ENCODE data around the gene PTPRT. TPM values are rescaled to one million over a fixed set of nuclear protein-coding genes. Genes with fewer than 3 reads are reported as not detected.

Gene PTPRT
- total and polyA plus RNA-seq, 10 of the 15 experiments (the other 5 are each of a cell fraction or from before 2014, with no cell fraction given): not detected

GRCh38 chr20:42532831-42533230, 656.9 kb downstream of the PTPRT start:
- intact Hi-C loops (cut with micrococcal nuclease; ENCODE audit: unreplicated experiment): loop anchor here (10.0 kb wide), 1 partner anchor 798 kb away; no protein-coding TSS in a partner anchor
- DNase-seq (ENCODE audit: low read depth, low spot score) (no peak), ATAC-seq (no peak), FAIRE-seq (no peak)
- in situ Hi-C loops (cut with MboI): loop anchor here (25.0 kb wide), 1 partner anchor 796 kb away; no protein-coding TSS in a partner anchor
- H4K20me1 ChIP-seq (ENCODE audit: control insufficient read depth, insufficient read depth): no peaks in the 10 kb centered on the region
- SMC1A ChIA-PET (ENCODE audit: uncharacterized antibody, unreplicated experiment): no interaction called here
- WGBS (ENCODE audit: insufficient coverage, insufficient replicate concordance, low lambda C conversion rate, missing lambda C conversion rate): 25% methylated on average over 9 of the region's 9 CpGs
- RAD21 ChIA-PET (ENCODE audit: unreplicated experiment): no interaction called here
- no peaks in the 10 kb centered on the region for H3K36me3 ChIP-seq (ENCODE audit: control insufficient read depth in 2 of 2, insufficient read depth in 2 of 2, low read length in 1 of 2)
- H3K4me2 ChIP-seq (ENCODE audit: control insufficient read depth, insufficient read depth): no peak overlapping the region
- H3K27ac ChIP-seq (ENCODE audit: control insufficient read depth, insufficient read depth): no peak overlapping the region
- no peaks in the 10 kb centered on the region for H3K9me3 ChIP-seq (replicated peaks; ENCODE audit: control insufficient read depth, insufficient read depth, low read length)
- H3K79me2 ChIP-seq (ENCODE audit: control insufficient read depth, insufficient read depth, low read length): no peaks in the 10 kb centered on the region
- H3K27me3 ChIP-seq (replicated peaks in 1 of 2; ENCODE audit: control insufficient read depth in 2 of 2, insufficient read depth in 2 of 2, low read length in 1 of 2): no peaks in the 10 kb centered on the region; a peak in 1 of 4 replicates
- H3K4me1 ChIP-seq (ENCODE audit: control insufficient read depth, insufficient read depth, low read length): no peaks in the 10 kb centered on the region
- CTCF ChIA-PET: interaction anchor here (1.0 kb wide), 1 partner anchor 335 kb away, joined by 3 read pairs; no protein-coding TSS in a partner anchor
- BruUV-seq (replicated peaks): no TSS peak
- H3K9ac ChIP-seq (ENCODE audit: control insufficient read depth, insufficient read depth, low read length): no peak overlapping the region
- no peak overlapping the region for H2AFZ ChIP-seq (ENCODE audit: control insufficient read depth, low read depth, low read length)
- POLR2A ChIA-PET: no interaction called here
- H3K4me3 ChIP-seq: no peak overlapping the region
- TF ChIP-seq SP1 (IDR thresholded peaks at IDR 0.05; ENCODE audit: low read depth, low read length): no peak
- no peak for TF ChIP-seq RB1 (IDR thresholded peaks at IDR 0.05; ENCODE audit: borderline replicate concordance)
- TF ChIP-seq IKZF1 (conservative IDR thresholded peaks at IDR 0.05): no peak
- TF ChIP-seq, protein P1, sequence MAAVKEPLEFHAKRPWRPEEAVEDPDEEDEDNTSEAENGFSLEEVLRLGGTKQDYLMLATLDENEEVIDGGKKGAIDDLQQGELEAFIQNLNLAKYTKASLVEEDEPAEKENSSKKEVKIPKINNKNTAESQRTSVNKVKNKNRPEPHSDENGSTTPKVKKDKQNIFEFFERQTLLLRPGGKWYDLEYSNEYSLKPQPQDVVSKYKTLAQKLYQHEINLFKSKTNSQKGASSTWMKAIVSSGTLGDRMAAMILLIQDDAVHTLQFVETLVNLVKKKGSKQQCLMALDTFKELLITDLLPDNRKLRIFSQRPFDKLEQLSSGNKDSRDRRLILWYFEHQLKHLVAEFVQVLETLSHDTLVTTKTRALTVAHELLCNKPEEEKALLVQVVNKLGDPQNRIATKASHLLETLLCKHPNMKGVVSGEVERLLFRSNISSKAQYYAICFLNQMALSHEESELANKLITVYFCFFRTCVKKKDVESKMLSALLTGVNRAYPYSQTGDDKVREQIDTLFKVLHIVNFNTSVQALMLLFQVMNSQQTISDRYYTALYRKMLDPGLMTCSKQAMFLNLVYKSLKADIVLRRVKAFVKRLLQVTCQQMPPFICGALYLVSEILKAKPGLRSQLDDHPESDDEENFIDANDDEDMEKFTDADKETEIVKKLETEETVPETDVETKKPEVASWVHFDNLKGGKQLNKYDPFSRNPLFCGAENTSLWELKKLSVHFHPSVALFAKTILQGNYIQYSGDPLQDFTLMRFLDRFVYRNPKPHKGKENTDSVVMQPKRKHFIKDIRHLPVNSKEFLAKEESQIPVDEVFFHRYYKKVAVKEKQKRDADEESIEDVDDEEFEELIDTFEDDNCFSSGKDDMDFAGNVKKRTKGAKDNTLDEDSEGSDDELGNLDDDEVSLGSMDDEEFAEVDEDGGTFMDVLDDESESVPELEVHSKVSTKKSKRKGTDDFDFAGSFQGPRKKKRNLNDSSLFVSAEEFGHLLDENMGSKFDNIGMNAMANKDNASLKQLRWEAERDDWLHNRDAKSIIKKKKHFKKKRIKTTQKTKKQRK (IDR thresholded peaks at IDR 0.05; ENCODE audit: low read depth, low read length): no peak
- TF ChIP-seq TBL1XR1 (IDR thresholded peaks at IDR 0.05; ENCODE audit: low read depth, low read length): no peak
- no peak for TF ChIP-seq JUNB (IDR thresholded peaks at IDR 0.05)
- TF ChIP-seq ASH2L (IDR thresholded peaks at IDR 0.05; ENCODE audit: borderline replicate concordance, low read depth): no peak
- TF ChIP-seq, protein P2, sequence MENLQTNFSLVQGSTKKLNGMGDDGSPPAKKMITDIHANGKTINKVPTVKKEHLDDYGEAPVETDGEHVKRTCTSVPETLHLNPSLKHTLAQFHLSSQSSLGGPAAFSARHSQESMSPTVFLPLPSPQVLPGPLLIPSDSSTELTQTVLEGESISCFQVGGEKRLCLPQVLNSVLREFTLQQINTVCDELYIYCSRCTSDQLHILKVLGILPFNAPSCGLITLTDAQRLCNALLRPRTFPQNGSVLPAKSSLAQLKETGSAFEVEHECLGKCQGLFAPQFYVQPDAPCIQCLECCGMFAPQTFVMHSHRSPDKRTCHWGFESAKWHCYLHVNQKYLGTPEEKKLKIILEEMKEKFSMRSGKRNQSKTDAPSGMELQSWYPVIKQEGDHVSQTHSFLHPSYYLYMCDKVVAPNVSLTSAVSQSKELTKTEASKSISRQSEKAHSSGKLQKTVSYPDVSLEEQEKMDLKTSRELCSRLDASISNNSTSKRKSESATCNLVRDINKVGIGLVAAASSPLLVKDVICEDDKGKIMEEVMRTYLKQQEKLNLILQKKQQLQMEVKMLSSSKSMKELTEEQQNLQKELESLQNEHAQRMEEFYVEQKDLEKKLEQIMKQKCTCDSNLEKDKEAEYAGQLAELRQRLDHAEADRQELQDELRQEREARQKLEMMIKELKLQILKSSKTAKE (IDR thresholded peaks at IDR 0.05; ENCODE audit: low read depth, poor library complexity, severe bottlenecking): no peak
- TF ChIP-seq WRNIP1 (IDR thresholded peaks at IDR 0.05; ENCODE audit: borderline replicate concordance, low read depth, low read length): no peak
- TF ChIP-seq, protein P3, sequence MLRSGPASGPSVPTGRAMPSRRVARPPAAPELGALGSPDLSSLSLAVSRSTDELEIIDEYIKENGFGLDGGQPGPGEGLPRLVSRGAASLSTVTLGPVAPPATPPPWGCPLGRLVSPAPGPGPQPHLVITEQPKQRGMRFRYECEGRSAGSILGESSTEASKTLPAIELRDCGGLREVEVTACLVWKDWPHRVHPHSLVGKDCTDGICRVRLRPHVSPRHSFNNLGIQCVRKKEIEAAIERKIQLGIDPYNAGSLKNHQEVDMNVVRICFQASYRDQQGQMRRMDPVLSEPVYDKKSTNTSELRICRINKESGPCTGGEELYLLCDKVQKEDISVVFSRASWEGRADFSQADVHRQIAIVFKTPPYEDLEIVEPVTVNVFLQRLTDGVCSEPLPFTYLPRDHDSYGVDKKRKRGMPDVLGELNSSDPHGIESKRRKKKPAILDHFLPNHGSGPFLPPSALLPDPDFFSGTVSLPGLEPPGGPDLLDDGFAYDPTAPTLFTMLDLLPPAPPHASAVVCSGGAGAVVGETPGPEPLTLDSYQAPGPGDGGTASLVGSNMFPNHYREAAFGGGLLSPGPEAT (IDR thresholded peaks at IDR 0.05; ENCODE audit: low read depth): no peak
- no peak for TF ChIP-seq HDAC6 (IDR thresholded peaks at IDR 0.05; ENCODE audit: unreplicated experiment)
- TF ChIP-seq SRF (IDR thresholded peaks at IDR 0.05; ENCODE audit: low read depth in 2 of 2, low read length in 2 of 2): no peak
